ENCODE data around the gene ZNF415. TPM values are rescaled to one million over a fixed set of nuclear protein-coding genes. Genes with fewer than 3 reads are reported as not detected.

Gene ZNF415
- total RNA-seq, 1 experiment from 2014 or later: not detected

- no peaks in the 10 kb centered on the region for H3K9me2 ChIP-seq (ENCODE audit: insufficient read depth)
- no peaks in the 10 kb centered on the region for H3K4me1 ChIP-seq (ENCODE audit: control insufficient read depth in 1 of 2, insufficient read depth in 2 of 2, low read length in 2 of 2)
- no peak for DNase-seq (ENCODE audit: low read depth, low spot score)
- ATAC-seq: no peak
- no TSS peak for BruUV-seq (replicated peaks)
- H3K36me3 ChIP-seq (ENCODE audit: control insufficient read depth in 1 of 2, insufficient read depth in 2 of 2, low read length in 2 of 2): peaks cover 24 to 29% of the 10 kb centered on the region in 2 experiments
- H2AFZ ChIP-seq (ENCODE audit: low read depth, low read length, poor library complexity, severe bottlenecking): no peak overlapping the region
- no peak overlapping the region for H3K9ac ChIP-seq (ENCODE audit: low read length)
- no peaks in the 10 kb centered on the region for H3K9me3 ChIP-seq (ENCODE audit: control insufficient read depth in 1 of 2, insufficient read depth in 1 of 2, low read depth in 1 of 2, low read length in 2 of 2)
- intact Hi-C loops (cut with micrococcal nuclease): no loop called here
- H3K4me3 ChIP-seq (replicated peaks in 1 of 2; ENCODE audit: low read depth in 1 of 2, low read length in 2 of 2): no peak overlapping the region
- CTCF ChIA-PET: no interaction called here
- H4K20me1 ChIP-seq (ENCODE audit: insufficient read depth): no peaks in the 10 kb centered on the region
- POLR2A ChIA-PET: no interaction called here
- H3K4me2 ChIP-seq (ENCODE audit: low read length): no peak overlapping the region
- TF ChIP-seq MAX (IDR thresholded peaks at IDR 0.05) (no peak), SRF (IDR thresholded peaks at IDR 0.05; ENCODE audit: low read depth) (no peak), POLR2A (IDR thresholded peaks at IDR 0.05; ENCODE audit: borderline replicate concordance, extremely low read depth, insufficient read depth, insufficient read length) (no peak), SIN3A (IDR thresholded peaks at IDR 0.05; ENCODE audit: low read depth) (no peak), RAD21 (IDR thresholded peaks at IDR 0.05; ENCODE audit: low read depth) (no peak), ELF1 (IDR thresholded peaks at IDR 0.05; ENCODE audit: borderline replicate concordance, low read depth) (no peak), EGR1 (IDR thresholded peaks at IDR 0.05; ENCODE audit: low read depth) (no peak), ZFX (IDR thresholded peaks at IDR 0.05) (no peak)
- TF ChIP-seq, protein P1, sequence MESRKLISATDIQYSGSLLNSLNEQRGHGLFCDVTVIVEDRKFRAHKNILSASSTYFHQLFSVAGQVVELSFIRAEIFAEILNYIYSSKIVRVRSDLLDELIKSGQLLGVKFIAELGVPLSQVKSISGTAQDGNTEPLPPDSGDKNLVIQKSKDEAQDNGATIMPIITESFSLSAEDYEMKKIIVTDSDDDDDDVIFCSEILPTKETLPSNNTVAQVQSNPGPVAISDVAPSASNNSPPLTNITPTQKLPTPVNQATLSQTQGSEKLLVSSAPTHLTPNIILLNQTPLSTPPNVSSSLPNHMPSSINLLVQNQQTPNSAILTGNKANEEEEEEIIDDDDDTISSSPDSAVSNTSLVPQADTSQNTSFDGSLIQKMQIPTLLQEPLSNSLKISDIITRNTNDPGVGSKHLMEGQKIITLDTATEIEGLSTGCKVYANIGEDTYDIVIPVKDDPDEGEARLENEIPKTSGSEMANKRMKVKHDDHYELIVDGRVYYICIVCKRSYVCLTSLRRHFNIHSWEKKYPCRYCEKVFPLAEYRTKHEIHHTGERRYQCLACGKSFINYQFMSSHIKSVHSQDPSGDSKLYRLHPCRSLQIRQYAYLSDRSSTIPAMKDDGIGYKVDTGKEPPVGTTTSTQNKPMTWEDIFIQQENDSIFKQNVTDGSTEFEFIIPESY (IDR thresholded peaks at IDR 0.05; ENCODE audit: extremely low read depth, insufficient replicate concordance, low read length): no peak
- TF ChIP-seq, protein P2, sequence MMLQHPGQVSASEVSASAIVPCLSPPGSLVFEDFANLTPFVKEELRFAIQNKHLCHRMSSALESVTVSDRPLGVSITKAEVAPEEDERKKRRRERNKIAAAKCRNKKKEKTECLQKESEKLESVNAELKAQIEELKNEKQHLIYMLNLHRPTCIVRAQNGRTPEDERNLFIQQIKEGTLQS (IDR thresholded peaks at IDR 0.05): no peak
- no peaks in the 10 kb centered on the region for H3K27me3 ChIP-seq (ENCODE audit: insufficient read depth, low read length)
- RAD21 ChIA-PET (ENCODE audit: low non-redundant PET in 1 of 2, low total read pairs in 2 of 2, uncharacterized antibody in 2 of 2, unreplicated experiment in 2 of 2): no interaction called here
- H3K27ac ChIP-seq (ENCODE audit: low read depth, low read length): no peak overlapping the region
- H3K79me2 ChIP-seq (ENCODE audit: insufficient read depth, low read length): no peaks in the 10 kb centered on the region
These were observed 44.6 kb downstream of the ZNF415 start for GRCh38 chr19:53088091-53088490.

All from HCT116 (cell line).